Adrenal gland (tissue), 12 donors: ENCODE results near the gene COX4I2. TPM values are rescaled to one million over a fixed set of nuclear protein-coding genes. Genes with fewer than 3 reads are reported as not detected.

Experiments used
- DNase-seq, 7 donors: peaks; one replicate each; pipeline ENCODE4 v3.0.0-alpha.2; 2019 to 2020
- H3K27ac ChIP-seq, 5 donors: fragments of 200-600 bp; sonication (generic) in 4 of 5; 1 replicate in 3 of 5; 2 replicates in 2 of 5; pipeline versions ENCODE4 v1.5.1 to v1.8.0; 2016 to 2020; ENCODE audit warnings: mild to moderate bottlenecking in 1 of 5
- H3K27me3 ChIP-seq: fragments of 200-600 bp; 2 replicates; pipeline ENCODE4 v1.8.0; 2021
- H3K36me3 ChIP-seq, 2 donors: fragments of 200-600 bp; replicated peaks in 1 of 2; 1 replicate in 1 of 2; 2 replicates in 1 of 2; pipeline versions ENCODE4 v1.5.1 to v1.8.0; 2018 to 2022
- H3K4me1 ChIP-seq, 2 donors: fragments of 200-600 bp; replicated peaks in 1 of 2; 1 replicate in 1 of 2; 2 replicates in 1 of 2; pipeline versions ENCODE4 v1.5.1 to v1.8.0; 2018 to 2021
- H3K4me3 ChIP-seq, 4 donors: fragments of 200-600 bp; sonication (generic) in 3 of 4; one replicate each; pipeline ENCODE4 v1.5.1; 2016 to 2018
- H3K9me3 ChIP-seq, 3 donors: fragments of 200-600 bp; sonication (generic) in 1 of 3; replicated peaks in 1 of 3; 1 replicate in 2 of 3; 2 replicates in 1 of 3; pipeline versions ENCODE4 v1.5.1 to v1.8.0; 2016 to 2021
- CTCF ChIP-seq, 6 experiments: fragments of 450-650 bp in 4 of 6; fragments of 200-600 bp in 2 of 6; sonication (generic) in 1 of 6; IDR thresholded peaks; 1 replicate in 5 of 6; 2 replicates in 1 of 6; pipeline versions ENCODE4 v1.5.1 to v1.8.0; 2016 to 2021; ENCODE audit warnings: antibody characterized with exemption in 6 of 6, mild to moderate bottlenecking in 2 of 6, moderate library complexity in 1 of 6
- POLR2A ChIP-seq, 2 donors: fragments of 450-650 bp; IDR thresholded peaks; one replicate each; pipeline ENCODE4 v1.6.1; 2017; ENCODE audit warnings: antibody characterized with exemption in 2 of 2, mild to moderate bottlenecking in 2 of 2, moderate library complexity in 1 of 2
- WGBS, 4 donors: extraction: QIAGEN DNeasy Blood & Tissue Kit in 2 of 4; methylation state at CpG; one replicate each; pipeline versions ENCODE4 v1.1.5 to v1.1.7; 2013 to 2017; 5-methylcytosine and 5-hydroxymethylcytosine counted together
- intact Hi-C, 2 donors: fragments of 100-400 bp; cut with DNase I; formaldehyde crosslinking; loops; one replicate each; pipeline versions ENCODE4 v1.14.1 to v1.15.0; 2022 to 2023
- polyA plus RNA-seq, 3 donors: library from polyadenylated mRNA; stranded (reverse); fragments of 200-250 nt in 2 of 3; fragments of 350-450 nt in 1 of 3; fragmentation: Illumina TruSeq in 1 of 3; extraction: RNeasy Lipid Tissue Mini Kit (QIAGEN cat#74804) in 1 of 3; gene quantifications; one replicate each; pipeline ENCODE4 v1.2.3, GENCODE V29; 2013 to 2014
- total RNA-seq, 9 donors: library from RNA; depleted of rRNA in 4 of 9; stranded (reverse); fragments of >200 nt in 4 of 9; fragments of 120-200 nt in 1 of 9; fragmentation: NEBNext Ultra II Directional in 1 of 9; extraction: Animal tissue kit (Norgen Biotek cat#: 25700) in 1 of 9; gene quantifications; one replicate each; pipeline versions ENCODE4 v1.1.0 to v1.2.4, GENCODE V29; 2013 to 2023
- donor health status: healthy with polysubstance abuse.
- donor health status: Bipolar disorder and iron deficiency.
- donor health status: DM: yes; HTN: yes; CAD: no.
- donor health status: DM: no; HTN: no; CAD: no.
- donor health status: DM: no; HTN: no; CAD: no.
- donor health status: DM: yes; HTN: yes; CAD: no.

COX4I2 gene
- total and polyA plus RNA-seq, 12 donors, result 0.26 to 12.9 (median 2.2) TPM; not detected in 8

- Histone ChIP-seq H3K36me3 (peaks cover 0 to 16% of the 10 kb centered on the region in 2 donors), H3K27me3 (no peaks in the 10 kb centered on the region), H3K27ac (peak overlapping the region in 3 of 5 donors; percentile 37 to 68 (median 64)), H3K4me3 (peak overlapping the region in 1 of 4 donors; percentile 49), H3K9me3 (no peaks in the 10 kb centered on the region), H3K4me1 (peaks cover 28 to 30% of the 10 kb centered on the region in 2 donors)
- intact Hi-C loops, result loop anchor here in 1 of 2 donors (2.0 kb wide), 1 partner anchor 61 kb away; the partner anchor contains the start of gene BCL2L1
- TF ChIP-seq POLR2A (IDR thresholded peaks at IDR 0.05) (peak; percentile 24 to 34), CTCF (IDR thresholded peaks at IDR 0.05) (peak; percentile 58 to 83 (median 72))
- peak; percentile 77 to 90 (median 83) for DNase-seq
- 6 to 9% (median 8%) methylated on average over 20 to 31 of the region's 31 CpGs for WGBS, 4 donors
Observed at GRCh38 chr20:31661625-31662371, 24.1 kb downstream of the COX4I2 start.

GRCh38 chr20:31662372-31662854 lies 24.7 kb downstream of the COX4I2 start:
- peaks cover 34 to 36% of the 10 kb centered on the region in 2 donors for H3K4me1 ChIP-seq
- DNase-seq, result no peak
- intact Hi-C loops, result loop anchor here in 1 of 2 donors (2.0 kb wide), 1 partner anchor 60 kb away; the partner anchor contains the start of gene BCL2L1
- H3K4me3 ChIP-seq, result no peak overlapping the region
- peak overlapping the region in 2 of 5 donors; percentile 64 to 68 for H3K27ac ChIP-seq
- H3K27me3 ChIP-seq, result no peaks in the 10 kb centered on the region
- TF ChIP-seq CTCF (IDR thresholded peaks at IDR 0.05) (no peak), POLR2A (IDR thresholded peaks at IDR 0.05) (no peak)
- 66 to 73% (median 69%) methylated on average over 6 of the region's 6 CpGs for WGBS, 4 donors
- peaks cover 0 to 16% of the 10 kb centered on the region in 2 donors for H3K36me3 ChIP-seq
- no peaks in the 10 kb centered on the region for H3K9me3 ChIP-seq

- Histone ChIP-seq H3K9me3 (no peaks in the 10 kb centered on the region), H3K27ac (peak overlapping the region in 2 of 5 donors; percentile 76 to 85), H3K36me3 (peaks cover 0 to 16% of the 10 kb centered on the region in 2 donors), H3K27me3 (no peaks in the 10 kb centered on the region), H3K4me1 (peaks cover 38 to 47% of the 10 kb centered on the region in 2 donors), H3K4me3 (no peak overlapping the region)
- TF ChIP-seq CTCF (IDR thresholded peaks at IDR 0.05) (no peak), POLR2A (IDR thresholded peaks at IDR 0.05) (no peak)
- 92 to 100% (median 94%) methylated on average over 2 of the region's 2 CpGs for WGBS, 4 donors
- DNase-seq, result no peak
- intact Hi-C loops, result loop anchor here in 1 of 2 donors (2.0 kb wide), 1 partner anchor 59 kb away; the partner anchor contains the start of gene BCL2L1
Observed at GRCh38 chr20:31663524-31663837, 25.8 kb downstream of the COX4I2 start.

- WGBS, 4 donors, result 51 to 68% (median 61%) methylated on average over 9 to 11 of the region's 11 CpGs
- Histone ChIP-seq H3K27me3 (no peaks in the 10 kb centered on the region), H3K4me3 (no peak overlapping the region), H3K36me3 (peaks cover 0 to 16% of the 10 kb centered on the region in 2 donors), H3K9me3 (no peaks in the 10 kb centered on the region), H3K4me1 (peaks cover 38 to 53% of the 10 kb centered on the region in 2 donors), H3K27ac (peak overlapping the region in 3 of 5 donors; percentile 16 to 85 (median 76))
- DNase-seq, result no peak
- TF ChIP-seq POLR2A (IDR thresholded peaks at IDR 0.05) (no peak), CTCF (IDR thresholded peaks at IDR 0.05) (no peak)
- intact Hi-C loops, result loop anchor here in 1 of 2 donors (2.0 kb wide), 1 partner anchor 59 kb away; the partner anchor contains the start of gene BCL2L1
Observed at GRCh38 chr20:31663838-31664695, 26.4 kb downstream of the COX4I2 start.
